ENCODE results near the gene CHRM2.
"Not testable (repeated sequence)": the region's sequence is repeated elsewhere in the genome, so short reads cannot be mapped to it uniquely, and the experiment has no call there.

DNA sequence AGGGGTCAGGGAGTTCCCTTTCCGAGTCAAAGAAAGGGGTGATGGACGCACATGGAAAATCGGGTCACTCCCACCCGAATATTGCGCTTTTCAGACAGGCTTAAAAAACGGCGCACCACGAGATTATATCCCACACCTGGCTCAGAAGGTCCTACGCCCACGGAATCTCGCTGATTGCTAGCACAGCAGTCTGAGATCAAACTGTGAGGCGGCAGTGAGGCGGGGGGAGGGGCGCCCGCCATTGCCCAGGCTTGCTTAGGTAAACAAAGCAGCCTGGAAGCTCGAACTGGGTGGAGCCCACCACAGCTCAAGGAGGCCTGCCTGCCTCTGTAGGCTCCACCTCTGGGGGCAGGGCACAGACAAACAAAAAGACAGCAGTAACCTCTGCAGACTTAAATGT lies 37.1 kb upstream of the CHRM2 start:
- TF ChIP-seq, protein P1, sequence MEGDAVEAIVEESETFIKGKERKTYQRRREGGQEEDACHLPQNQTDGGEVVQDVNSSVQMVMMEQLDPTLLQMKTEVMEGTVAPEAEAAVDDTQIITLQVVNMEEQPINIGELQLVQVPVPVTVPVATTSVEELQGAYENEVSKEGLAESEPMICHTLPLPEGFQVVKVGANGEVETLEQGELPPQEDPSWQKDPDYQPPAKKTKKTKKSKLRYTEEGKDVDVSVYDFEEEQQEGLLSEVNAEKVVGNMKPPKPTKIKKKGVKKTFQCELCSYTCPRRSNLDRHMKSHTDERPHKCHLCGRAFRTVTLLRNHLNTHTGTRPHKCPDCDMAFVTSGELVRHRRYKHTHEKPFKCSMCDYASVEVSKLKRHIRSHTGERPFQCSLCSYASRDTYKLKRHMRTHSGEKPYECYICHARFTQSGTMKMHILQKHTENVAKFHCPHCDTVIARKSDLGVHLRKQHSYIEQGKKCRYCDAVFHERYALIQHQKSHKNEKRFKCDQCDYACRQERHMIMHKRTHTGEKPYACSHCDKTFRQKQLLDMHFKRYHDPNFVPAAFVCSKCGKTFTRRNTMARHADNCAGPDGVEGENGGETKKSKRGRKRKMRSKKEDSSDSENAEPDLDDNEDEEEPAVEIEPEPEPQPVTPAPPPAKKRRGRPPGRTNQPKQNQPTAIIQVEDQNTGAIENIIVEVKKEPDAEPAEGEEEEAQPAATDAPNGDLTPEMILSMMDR (conservative IDR thresholded peaks at IDR 0.05; ENCODE audit: low read depth in 2 of 2), result not testable (repeated sequence)
- TF ChIP-seq EZH2phosphoT487 (IDR thresholded peaks at IDR 0.05; ENCODE audit: unreplicated experiment); EZH2 (IDR thresholded peaks at IDR 0.05; ENCODE audit: low read depth, unreplicated experiment): not testable (repeated sequence)
- TF ChIP-seq, protein P2, sequence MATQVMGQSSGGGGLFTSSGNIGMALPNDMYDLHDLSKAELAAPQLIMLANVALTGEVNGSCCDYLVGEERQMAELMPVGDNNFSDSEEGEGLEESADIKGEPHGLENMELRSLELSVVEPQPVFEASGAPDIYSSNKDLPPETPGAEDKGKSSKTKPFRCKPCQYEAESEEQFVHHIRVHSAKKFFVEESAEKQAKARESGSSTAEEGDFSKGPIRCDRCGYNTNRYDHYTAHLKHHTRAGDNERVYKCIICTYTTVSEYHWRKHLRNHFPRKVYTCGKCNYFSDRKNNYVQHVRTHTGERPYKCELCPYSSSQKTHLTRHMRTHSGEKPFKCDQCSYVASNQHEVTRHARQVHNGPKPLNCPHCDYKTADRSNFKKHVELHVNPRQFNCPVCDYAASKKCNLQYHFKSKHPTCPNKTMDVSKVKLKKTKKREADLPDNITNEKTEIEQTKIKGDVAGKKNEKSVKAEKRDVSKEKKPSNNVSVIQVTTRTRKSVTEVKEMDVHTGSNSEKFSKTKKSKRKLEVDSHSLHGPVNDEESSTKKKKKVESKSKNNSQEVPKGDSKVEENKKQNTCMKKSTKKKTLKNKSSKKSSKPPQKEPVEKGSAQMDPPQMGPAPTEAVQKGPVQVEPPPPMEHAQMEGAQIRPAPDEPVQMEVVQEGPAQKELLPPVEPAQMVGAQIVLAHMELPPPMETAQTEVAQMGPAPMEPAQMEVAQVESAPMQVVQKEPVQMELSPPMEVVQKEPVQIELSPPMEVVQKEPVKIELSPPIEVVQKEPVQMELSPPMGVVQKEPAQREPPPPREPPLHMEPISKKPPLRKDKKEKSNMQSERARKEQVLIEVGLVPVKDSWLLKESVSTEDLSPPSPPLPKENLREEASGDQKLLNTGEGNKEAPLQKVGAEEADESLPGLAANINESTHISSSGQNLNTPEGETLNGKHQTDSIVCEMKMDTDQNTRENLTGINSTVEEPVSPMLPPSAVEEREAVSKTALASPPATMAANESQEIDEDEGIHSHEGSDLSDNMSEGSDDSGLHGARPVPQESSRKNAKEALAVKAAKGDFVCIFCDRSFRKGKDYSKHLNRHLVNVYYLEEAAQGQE (IDR thresholded peaks at IDR 0.05; ENCODE audit: unreplicated experiment), result not testable (repeated sequence)
- TF ChIP-seq, protein P3, sequence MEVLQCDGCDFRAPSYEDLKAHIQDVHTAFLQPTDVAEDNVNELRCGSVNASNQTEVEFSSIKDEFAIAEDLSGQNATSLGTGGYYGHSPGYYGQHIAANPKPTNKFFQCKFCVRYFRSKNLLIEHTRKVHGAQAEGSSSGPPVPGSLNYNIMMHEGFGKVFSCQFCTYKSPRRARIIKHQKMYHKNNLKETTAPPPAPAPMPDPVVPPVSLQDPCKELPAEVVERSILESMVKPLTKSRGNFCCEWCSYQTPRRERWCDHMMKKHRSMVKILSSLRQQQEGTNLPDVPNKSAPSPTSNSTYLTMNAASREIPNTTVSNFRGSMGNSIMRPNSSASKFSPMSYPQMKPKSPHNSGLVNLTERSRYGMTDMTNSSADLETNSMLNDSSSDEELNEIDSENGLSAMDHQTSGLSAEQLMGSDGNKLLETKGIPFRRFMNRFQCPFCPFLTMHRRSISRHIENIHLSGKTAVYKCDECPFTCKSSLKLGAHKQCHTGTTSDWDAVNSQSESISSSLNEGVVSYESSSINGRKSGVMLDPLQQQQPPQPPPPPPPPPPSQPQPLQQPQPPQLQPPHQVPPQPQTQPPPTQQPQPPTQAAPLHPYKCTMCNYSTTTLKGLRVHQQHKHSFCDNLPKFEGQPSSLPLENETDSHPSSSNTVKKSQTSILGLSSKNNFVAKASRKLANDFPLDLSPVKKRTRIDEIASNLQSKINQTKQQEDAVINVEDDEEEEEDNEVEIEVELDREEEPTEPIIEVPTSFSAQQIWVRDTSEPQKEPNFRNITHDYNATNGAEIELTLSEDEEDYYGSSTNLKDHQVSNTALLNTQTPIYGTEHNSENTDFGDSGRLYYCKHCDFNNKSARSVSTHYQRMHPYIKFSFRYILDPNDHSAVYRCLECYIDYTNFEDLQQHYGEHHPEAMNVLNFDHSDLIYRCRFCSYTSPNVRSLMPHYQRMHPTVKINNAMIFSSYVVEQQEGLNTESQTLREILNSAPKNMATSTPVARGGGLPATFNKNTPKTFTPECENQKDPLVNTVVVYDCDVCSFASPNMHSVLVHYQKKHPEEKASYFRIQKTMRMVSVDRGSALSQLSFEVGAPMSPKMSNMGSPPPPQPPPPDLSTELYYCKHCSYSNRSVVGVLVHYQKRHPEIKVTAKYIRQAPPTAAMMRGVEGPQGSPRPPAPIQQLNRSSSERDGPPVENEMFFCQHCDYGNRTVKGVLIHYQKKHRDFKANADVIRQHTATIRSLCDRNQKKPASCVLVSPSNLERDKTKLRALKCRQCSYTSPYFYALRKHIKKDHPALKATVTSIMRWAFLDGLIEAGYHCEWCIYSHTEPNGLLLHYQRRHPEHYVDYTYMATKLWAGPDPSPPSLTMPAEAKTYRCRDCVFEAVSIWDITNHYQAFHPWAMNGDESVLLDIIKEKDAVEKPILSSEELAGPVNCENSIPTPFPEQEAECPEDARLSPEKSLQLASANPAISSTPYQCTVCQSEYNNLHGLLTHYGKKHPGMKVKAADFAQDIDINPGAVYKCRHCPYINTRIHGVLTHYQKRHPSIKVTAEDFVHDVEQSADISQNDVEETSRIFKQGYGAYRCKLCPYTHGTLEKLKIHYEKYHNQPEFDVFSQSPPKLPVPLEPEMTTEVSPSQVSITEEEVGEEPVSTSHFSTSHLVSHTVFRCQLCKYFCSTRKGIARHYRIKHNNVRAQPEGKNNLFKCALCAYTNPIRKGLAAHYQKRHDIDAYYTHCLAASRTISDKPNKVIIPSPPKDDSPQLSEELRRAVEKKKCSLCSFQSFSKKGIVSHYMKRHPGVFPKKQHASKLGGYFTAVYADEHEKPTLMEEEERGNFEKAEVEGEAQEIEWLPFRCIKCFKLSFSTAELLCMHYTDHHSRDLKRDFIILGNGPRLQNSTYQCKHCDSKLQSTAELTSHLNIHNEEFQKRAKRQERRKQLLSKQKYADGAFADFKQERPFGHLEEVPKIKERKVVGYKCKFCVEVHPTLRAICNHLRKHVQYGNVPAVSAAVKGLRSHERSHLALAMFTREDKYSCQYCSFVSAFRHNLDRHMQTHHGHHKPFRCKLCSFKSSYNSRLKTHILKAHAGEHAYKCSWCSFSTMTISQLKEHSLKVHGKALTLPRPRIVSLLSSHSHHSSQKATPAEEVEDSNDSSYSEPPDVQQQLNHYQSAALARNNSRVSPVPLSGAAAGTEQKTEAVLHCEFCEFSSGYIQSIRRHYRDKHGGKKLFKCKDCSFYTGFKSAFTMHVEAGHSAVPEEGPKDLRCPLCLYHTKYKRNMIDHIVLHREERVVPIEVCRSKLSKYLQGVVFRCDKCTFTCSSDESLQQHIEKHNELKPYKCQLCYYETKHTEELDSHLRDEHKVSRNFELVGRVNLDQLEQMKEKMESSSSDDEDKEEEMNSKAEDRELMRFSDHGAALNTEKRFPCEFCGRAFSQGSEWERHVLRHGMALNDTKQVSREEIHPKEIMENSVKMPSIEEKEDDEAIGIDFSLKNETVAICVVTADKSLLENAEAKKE (CRISPR knock-in tag; IDR thresholded peaks at IDR 0.05), result not testable (repeated sequence)
